ENCODE results near the gene TRA2B.

DNA sequence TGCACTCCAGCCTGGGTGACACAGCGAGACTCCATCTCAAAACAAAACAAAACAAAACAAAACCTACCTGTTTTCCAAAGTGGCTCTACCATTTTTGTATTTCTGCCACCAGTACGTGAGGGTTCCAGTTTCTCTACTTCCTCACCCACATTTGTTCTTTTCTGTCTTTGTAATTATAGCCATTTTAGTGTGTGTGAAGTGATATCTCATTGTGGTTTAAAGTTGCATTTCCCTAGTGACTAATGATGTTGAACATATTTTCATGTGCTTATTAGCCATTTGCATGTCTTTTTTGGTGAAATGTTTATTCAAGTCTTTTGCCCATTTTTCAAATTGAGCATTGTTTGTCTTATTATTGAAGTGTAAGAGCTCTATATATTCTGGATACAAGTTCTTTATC lies 50.7 kb downstream of the TRA2B start:
- TF ChIP-seq POLR2A (IDR thresholded peaks at IDR 0.05; ENCODE audit: low read depth, low read length) (no peak), POLR2AphosphoS5 (IDR thresholded peaks at IDR 0.05; ENCODE audit: low read depth, low read length) (no peak), TAF1 (IDR thresholded peaks at IDR 0.05; ENCODE audit: borderline replicate concordance, low read depth, low read length) (no peak)
